PFSK-1 (cell line): Measurements from ENCODE around the gene DOCK8.

ENCODE experiments used
- POLR2AphosphoS5 ChIP-seq: IDR thresholded peaks from 2 replicates; pipeline ENCODE4 v1.6.1; 2012; ENCODE audit warnings: low read depth, mild to moderate bottlenecking, control low read depth, low read length, moderate library complexity
- REST ChIP-seq, 2 experiments: IDR thresholded peaks; 2 replicates each; pipeline versions ENCODE4 v1.6.1 to v1.8.0; 2011 to 2012; ENCODE audit warnings: low read depth in 2 of 2, low read length in 2 of 2, control low read depth in 1 of 2, inconsistent platforms in 1 of 2, mild to moderate bottlenecking in 1 of 2, moderate library complexity in 1 of 2; ENCODE audit not compliant: insufficient read depth in 1 of 2
- SIN3A ChIP-seq: IDR thresholded peaks from 2 replicates; pipeline ENCODE4 v1.6.1; 2012; ENCODE audit warnings: mild to moderate bottlenecking, low read length, moderate library complexity, borderline replicate concordance; ENCODE audit not compliant: insufficient read depth

GRCh38 chr9:214351-214647 is 366 bp upstream of the DOCK8 start:
- TF ChIP-seq POLR2AphosphoS5 (no peak), REST (IDR thresholded peaks at IDR 0.05; ENCODE audit: insufficient read depth in 1 of 2, low read depth in 2 of 2, low read length in 2 of 2) (no peak), SIN3A (no peak)
